Neural cell (in vitro differentiated cells): Measurements from ENCODE around the gene TIMM44. TPM values are rescaled to one million over a fixed set of nuclear protein-coding genes. Genes with fewer than 3 reads are reported as not detected.

Experiments used
- H2AFZ ChIP-seq: fragments of 200-600, 300-800 bp; sonication (generic), shearing (Covaris generic); 2 replicates; pipeline ENCODE4 v1.6.0; 2014; ENCODE audit warnings: low read depth, mild to moderate bottlenecking, antibody characterized with exemption, low read length, moderate library complexity
- H3F3A ChIP-seq: fragments of 200-600 bp; shearing (Covaris generic); 2 replicates; pipeline ENCODE4 v1.6.1; 2016; ENCODE audit warnings: mild to moderate bottlenecking, moderate library complexity, mixed read lengths, antibody characterized with exemption, low read length; ENCODE audit not compliant: insufficient read depth, poor library complexity, severe bottlenecking
- H3K27ac ChIP-seq: fragments of 200-600, 300-800 bp; sonication (generic), shearing (Covaris generic); 2 replicates; pipeline ENCODE4 v1.5.1; 2014; ENCODE audit warnings: mild to moderate bottlenecking, low read length, moderate library complexity
- H3K27me3 ChIP-seq: fragments of 300-800, 200-600 bp; sonication (generic), shearing (Covaris generic); 2 replicates; pipeline ENCODE4 v1.6.0; 2014; ENCODE audit warnings: mild to moderate bottlenecking, low read depth, low read length, moderate library complexity; ENCODE audit not compliant: insufficient read depth
- H3K36me3 ChIP-seq: fragments of 300-800, 200-600 bp; sonication (generic), shearing (Covaris generic); 2 replicates; pipeline ENCODE4 v1.5.1; 2014; ENCODE audit warnings: mild to moderate bottlenecking, antibody characterized with exemption, low read length, moderate library complexity; ENCODE audit not compliant: insufficient read depth
- H3K4me2 ChIP-seq: fragments of 300-800, 200-600 bp; sonication (generic), shearing (Covaris generic); 2 replicates; pipeline ENCODE4 v1.6.0; 2014; ENCODE audit warnings: mild to moderate bottlenecking, low read length
- H3K4me3 ChIP-seq: fragments of 300-800, 200-600 bp; sonication (generic), shearing (Covaris generic); 2 replicates; pipeline ENCODE4 v1.5.1; 2014; ENCODE audit warnings: mild to moderate bottlenecking, low read length, moderate library complexity
- H3K79me2 ChIP-seq: fragments of 200-600 bp; shearing (Covaris generic); replicated peaks from 2 replicates; pipeline ENCODE4 v1.6.0; 2014; ENCODE audit warnings: mild to moderate bottlenecking, low read length, moderate library complexity; ENCODE audit not compliant: insufficient read depth
- H3K9ac ChIP-seq: fragments of 300-800, 200-600 bp; sonication (generic), shearing (Covaris generic); 2 replicates; pipeline ENCODE4 v1.6.1; 2016; ENCODE audit warnings: mild to moderate bottlenecking, low read length, mixed read lengths
- H3K9me2 ChIP-seq: fragments of 200-600 bp; shearing (Covaris generic); 2 replicates; pipeline ENCODE4 v1.6.1; 2016; ENCODE audit warnings: mild to moderate bottlenecking, low read length, mixed read lengths; ENCODE audit not compliant: insufficient read depth
- H3K9me3 ChIP-seq: fragments of 200-600, 300-800 bp; sonication (generic), shearing (Covaris generic); 2 replicates; pipeline ENCODE4 v1.6.1; 2016; ENCODE audit warnings: mild to moderate bottlenecking, mixed run types, low read length, moderate library complexity, mixed read lengths
- H4K20me1 ChIP-seq: fragments of 200-600 bp; shearing (Covaris generic); 2 replicates; pipeline ENCODE4 v1.6.1; 2016; ENCODE audit warnings: mild to moderate bottlenecking, mixed run types; ENCODE audit not compliant: insufficient read depth
- CTCF ChIP-seq: fragments of 450-650 bp; IDR thresholded peaks from 2 replicates; pipeline ENCODE4 v1.5.1; 2014; ENCODE audit warnings: antibody characterized with exemption, mild to moderate bottlenecking, moderate library complexity; ENCODE audit not compliant: poor library complexity, severe bottlenecking
- EP300 ChIP-seq: fragments of 450-650 bp; conservative IDR thresholded peaks from 2 replicates; pipeline ENCODE4 v1.6.1; 2014; ENCODE audit warnings: antibody characterized with exemption, mild to moderate bottlenecking, moderate library complexity; ENCODE audit not compliant: poor library complexity, severe bottlenecking
- EZH2 ChIP-seq: fragments of 200-600, 300-800 bp; shearing (Covaris generic), sonication (generic); IDR thresholded peaks from 2 replicates; pipeline ENCODE4 v1.6.1; 2014; ENCODE audit warnings: antibody characterized with exemption, low read length, borderline replicate concordance, mild to moderate bottlenecking; ENCODE audit not compliant: insufficient read depth, poor library complexity, severe bottlenecking
- MXI1 ChIP-seq: fragments of 450-650 bp; conservative IDR thresholded peaks from 2 replicates; pipeline ENCODE4 v1.6.1; 2014; ENCODE audit warnings: antibody characterized with exemption, mild to moderate bottlenecking; ENCODE audit not compliant: poor library complexity, severe bottlenecking
- POLR2AphosphoS5 ChIP-seq: IDR thresholded peaks from 2 replicates; pipeline ENCODE4 v1.6.1; 2012
- RAD21 ChIP-seq: fragments of 450-650 bp; conservative IDR thresholded peaks from 2 replicates; pipeline ENCODE4 v1.6.1; 2014; ENCODE audit warnings: antibody characterized with exemption, mild to moderate bottlenecking, moderate library complexity
- SMC3 ChIP-seq: fragments of 450-650 bp; conservative IDR thresholded peaks from 2 replicates; pipeline ENCODE4 v1.6.1; 2014; ENCODE audit warnings: antibody characterized with exemption, mild to moderate bottlenecking, moderate library complexity; ENCODE audit not compliant: poor library complexity
- TAF1 ChIP-seq: IDR thresholded peaks from 2 replicates; pipeline ENCODE4 v1.6.1; 2012; ENCODE audit warnings: low read depth
- polyA plus RNA-seq: library from polyadenylated mRNA; depleted of rRNA; stranded (reverse); fragments of >200 nt; gene quantifications from 2 replicates; pipeline ENCODE4 v1.2.3, GENCODE V29; 2014
- TF ChIP-seq, protein P1 (sequence below): IDR thresholded peaks from 2 replicates; pipeline ENCODE4 v1.6.1; 2012; ENCODE audit warnings: borderline replicate concordance

Gene TIMM44
- polyA plus RNA-seq, 1 donor from 2014 or later, result 48.3 TPM

GRCh38 chr19:7888145-7888825 is 55.2 kb downstream of the TIMM44 start, which contains the start of gene LRRC8E:
Gene LRRC8E, plus strand, starts transcription at chr19:7888510. Its CDS starts 7,094 bp downstream, at chr19:7895604.
- Histone ChIP-seq H3K9ac (no peak within 1 kb of the TSS), H3K27ac (no peak within 1 kb of the TSS), H3K9me3 (no peaks in the 10 kb centered on the region), H4K20me1 (no peaks in the 10 kb centered on the region), H2AFZ (no peak within 1 kb of the TSS), H3K4me2 (no peak within 1 kb of the TSS), H3F3A (no peaks in the 10 kb centered on the region), H3K79me2 (no peaks in the 10 kb centered on the region), H3K4me3 (no peak within 1 kb of the TSS), H3K9me2 (no peaks in the 10 kb centered on the region), H3K27me3 (peaks cover 15% of the 10 kb centered on the region), H3K36me3 (no peaks in the 10 kb centered on the region)
- TF ChIP-seq POLR2AphosphoS5, result no peak
- no peak for TF ChIP-seq EZH2
- no peak for TF ChIP-seq EP300
- no peak for TF ChIP-seq CTCF
- TF ChIP-seq MXI1, result no peak
- TF ChIP-seq, protein P1, sequence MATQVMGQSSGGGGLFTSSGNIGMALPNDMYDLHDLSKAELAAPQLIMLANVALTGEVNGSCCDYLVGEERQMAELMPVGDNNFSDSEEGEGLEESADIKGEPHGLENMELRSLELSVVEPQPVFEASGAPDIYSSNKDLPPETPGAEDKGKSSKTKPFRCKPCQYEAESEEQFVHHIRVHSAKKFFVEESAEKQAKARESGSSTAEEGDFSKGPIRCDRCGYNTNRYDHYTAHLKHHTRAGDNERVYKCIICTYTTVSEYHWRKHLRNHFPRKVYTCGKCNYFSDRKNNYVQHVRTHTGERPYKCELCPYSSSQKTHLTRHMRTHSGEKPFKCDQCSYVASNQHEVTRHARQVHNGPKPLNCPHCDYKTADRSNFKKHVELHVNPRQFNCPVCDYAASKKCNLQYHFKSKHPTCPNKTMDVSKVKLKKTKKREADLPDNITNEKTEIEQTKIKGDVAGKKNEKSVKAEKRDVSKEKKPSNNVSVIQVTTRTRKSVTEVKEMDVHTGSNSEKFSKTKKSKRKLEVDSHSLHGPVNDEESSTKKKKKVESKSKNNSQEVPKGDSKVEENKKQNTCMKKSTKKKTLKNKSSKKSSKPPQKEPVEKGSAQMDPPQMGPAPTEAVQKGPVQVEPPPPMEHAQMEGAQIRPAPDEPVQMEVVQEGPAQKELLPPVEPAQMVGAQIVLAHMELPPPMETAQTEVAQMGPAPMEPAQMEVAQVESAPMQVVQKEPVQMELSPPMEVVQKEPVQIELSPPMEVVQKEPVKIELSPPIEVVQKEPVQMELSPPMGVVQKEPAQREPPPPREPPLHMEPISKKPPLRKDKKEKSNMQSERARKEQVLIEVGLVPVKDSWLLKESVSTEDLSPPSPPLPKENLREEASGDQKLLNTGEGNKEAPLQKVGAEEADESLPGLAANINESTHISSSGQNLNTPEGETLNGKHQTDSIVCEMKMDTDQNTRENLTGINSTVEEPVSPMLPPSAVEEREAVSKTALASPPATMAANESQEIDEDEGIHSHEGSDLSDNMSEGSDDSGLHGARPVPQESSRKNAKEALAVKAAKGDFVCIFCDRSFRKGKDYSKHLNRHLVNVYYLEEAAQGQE, result no peak
- TF ChIP-seq SMC3, result no peak
- TF ChIP-seq TAF1, result no peak
- TF ChIP-seq RAD21, result no peak

GRCh38 chr19:7887408-7888144 is 55.9 kb downstream of the TIMM44 start:
- H3F3A ChIP-seq, result no peaks in the 10 kb centered on the region
- H3K79me2 ChIP-seq, result no peaks in the 10 kb centered on the region
- no peak overlapping the region for H3K9ac ChIP-seq
- peaks cover 15% of the 10 kb centered on the region for H3K27me3 ChIP-seq
- no peak overlapping the region for H2AFZ ChIP-seq
- no peak overlapping the region for H3K27ac ChIP-seq
- H3K4me3 ChIP-seq, result no peak overlapping the region
- TF ChIP-seq POLR2AphosphoS5, result no peak
- no peak for TF ChIP-seq SMC3
- TF ChIP-seq, protein P1, result no peak
- TF ChIP-seq MXI1, result no peak
- no peak for TF ChIP-seq EZH2
- no peak overlapping the region for H3K4me2 ChIP-seq
- H3K9me3 ChIP-seq, result no peaks in the 10 kb centered on the region
- no peaks in the 10 kb centered on the region for H4K20me1 ChIP-seq
- no peaks in the 10 kb centered on the region for H3K36me3 ChIP-seq
- no peaks in the 10 kb centered on the region for H3K9me2 ChIP-seq
